K562 (cell line): ENCODE data around the gene BIN1. TPM values are rescaled to one million over a fixed set of nuclear protein-coding genes. Genes with fewer than 3 reads are reported as not detected.

Experiments
- ATAC-seq: fragments of 200-7000 bp; cut with Tn5 transposase; 3 replicates; pipeline ENCODE4 v1.9.1; 2020; ENCODE audit warnings: moderate library complexity
- BruUV-seq: library from RNA; stranded (reverse); fragments of 400-500 nt; replicated peaks from 2 replicates; lab custom pipeline; 2021; lab: Mats Ljungman, UMichigan
- CTCF ChIA-PET: fragments of 300-600 bp; formaldehyde crosslinking; extraction: SDS; loops from one replicate; lab custom pipeline; 2021; ENCODE audit warnings: low intra/inter-chr PET ratio; lab: Yijun Ruan, JAX
- POLR2A ChIA-PET: fragments of 300-600, 350-650 bp; sonication (Branson Sonifier 250); formaldehyde crosslinking; extraction: SDS; loops from one replicate; lab custom pipeline; 2021; ENCODE audit warnings: antibody characterized with exemption, inconsistent platforms; lab: Yijun Ruan, JAX
- DNase-seq, 4 experiments: peaks; one replicate each; pipeline versions ENCODE4 v3.0.0 to v3.0.0-alpha.2; 2011 to 2018; ENCODE audit warnings: low spot score in 3 of 4, mixed read lengths in 3 of 4; ENCODE audit errors: extremely low read depth in 1 of 4
- FAIRE-seq: peaks from 2 replicates; lab custom pipeline; 2011; peaks lifted over from hg19 to GRCh38; lab: Jason Lieb, UNC
- H2AFZ ChIP-seq: 2 replicates; pipeline ENCODE4 v1.6.0; 2011; ENCODE audit warnings: low read depth, low read length, control low read depth, inconsistent platforms
- H3K27ac ChIP-seq: fragments of 200-600 bp; 3 replicates; pipeline ENCODE4 v1.8.0; 2011; ENCODE audit warnings: low read depth, mild to moderate bottlenecking, control low read depth, inconsistent platforms, low read length, moderate library complexity, mixed read lengths; ENCODE audit errors: extremely low read depth
- H3K27me3 ChIP-seq, 2 experiments: fragments of 300-600 bp in 1 of 2; 2 replicates in 1 of 2; 3 replicates in 1 of 2; pipeline versions ENCODE4 v1.6.0 to v1.8.0; 2011; ENCODE audit warnings: inconsistent platforms in 2 of 2, low read length in 2 of 2, mild to moderate bottlenecking in 1 of 2, mixed read lengths in 1 of 2, moderate library complexity in 1 of 2; ENCODE audit not compliant: control insufficient read depth in 2 of 2, insufficient read depth in 2 of 2
- H3K36me3 ChIP-seq: fragments of 300-600 bp; 3 replicates; pipeline ENCODE4 v1.8.0; 2011; ENCODE audit warnings: mild to moderate bottlenecking, low read length, inconsistent platforms; ENCODE audit not compliant: control insufficient read depth, insufficient read depth
- H3K4me1 ChIP-seq, 2 experiments: fragments of 200-600 bp in 1 of 2; replicated peaks in 1 of 2; 2 replicates in 1 of 2; 3 replicates in 1 of 2; pipeline versions ENCODE4 v1.5.1 to v1.8.0; 2011; ENCODE audit warnings: inconsistent platforms in 2 of 2, low read length in 2 of 2, mild to moderate bottlenecking in 1 of 2, mixed read lengths in 1 of 2, moderate library complexity in 1 of 2; ENCODE audit not compliant: control insufficient read depth in 2 of 2, insufficient read depth in 2 of 2
- H3K4me2 ChIP-seq: 2 replicates; pipeline ENCODE4 v1.6.1; 2011; ENCODE audit warnings: low read length, control low read depth, inconsistent platforms, mixed read lengths; ENCODE audit not compliant: insufficient read depth
- H3K4me3 ChIP-seq: fragments of 200-600 bp; sonication (generic), shearing (Covaris generic); 2 replicates; pipeline ENCODE4 v1.5.1; 2016; ENCODE audit warnings: control low read depth, inconsistent platforms
- H3K79me2 ChIP-seq: fragments of 200-600 bp; 3 replicates; pipeline ENCODE4 v1.8.0; 2011; ENCODE audit warnings: low read length, inconsistent platforms; ENCODE audit not compliant: control insufficient read depth, insufficient read depth
- H3K9ac ChIP-seq, 2 experiments: 2 replicates each; pipeline versions ENCODE4 v1.6.0 to v1.6.1; 2011; ENCODE audit warnings: low read depth in 2 of 2, low read length in 2 of 2, control low read depth in 1 of 2, inconsistent platforms in 1 of 2, mild to moderate bottlenecking in 1 of 2, mixed read lengths in 1 of 2; ENCODE audit not compliant: insufficient read depth in 1 of 2
- H3K9me1 ChIP-seq: one replicate; pipeline ENCODE4 v1.6.0; 2011; ENCODE audit warnings: inconsistent platforms, mild to moderate bottlenecking, low read length, moderate library complexity; ENCODE audit not compliant: control insufficient read depth, insufficient read depth
- H3K9me3 ChIP-seq: replicated peaks from 2 replicates; pipeline ENCODE4 v1.5.1; 2011; ENCODE audit warnings: low read depth, low read length, inconsistent platforms; ENCODE audit not compliant: control insufficient read depth, insufficient read depth
- H4K20me1 ChIP-seq: replicated peaks from 2 replicates; pipeline ENCODE4 v1.6.1; 2011; ENCODE audit warnings: low read length, inconsistent platforms, mixed read lengths; ENCODE audit not compliant: control insufficient read depth, insufficient read depth
- HDAC2 ChIP-seq: fragments of 450-650 bp; IDR thresholded peaks from 2 replicates; pipeline ENCODE4 v1.6.1; 2016; ENCODE audit warnings: mild to moderate bottlenecking
- POLR2H ChIP-seq: IDR thresholded peaks from 2 replicates; pipeline ENCODE4 v1.6.1; 2016; ENCODE audit warnings: missing genetic modification characterization, low read depth, mild to moderate bottlenecking, control low read depth, missing compliant biosample characterization, moderate library complexity
- TFE3 ChIP-seq: fragments of 450-650 bp; formaldehyde crosslinking; IDR thresholded peaks from 2 replicates; pipeline ENCODE4 v1.4.0; 2020; ENCODE audit warnings: mild to moderate bottlenecking, mixed read lengths
- ZFP30 ChIP-seq: fragments of 250-450 bp; sonication (Bioruptor Pico); IDR thresholded peaks from 2 replicates; pipeline ENCODE4 v1.8.0; 2022; ENCODE audit warnings: moderate library complexity, mild to moderate bottlenecking, inconsistent platforms, borderline replicate concordance
- ZNF354B ChIP-seq: fragments of 250-450 bp; sonication (Bioruptor Pico); IDR thresholded peaks from 2 replicates; pipeline ENCODE4 v1.4.0; 2020
- WGBS: fragments of 100-300 bp; shearing (Covaris generic); methylation state at CpG from one replicate; pipeline ENCODE4 v1.1.6; 2016; ENCODE audit warnings: low coverage, mixed read lengths; ENCODE audit not compliant: insufficient coverage; ENCODE audit errors: missing lambda C conversion rate; 5-methylcytosine and 5-hydroxymethylcytosine counted together
- in situ Hi-C: fragments of 300-500 bp; cut with MboI; formaldehyde crosslinking; loops from 4 replicates; pipeline ENCODE4 v1.15.0; 2018; ENCODE audit warnings: inconsistent platforms, mixed read lengths
- intact Hi-C: fragments of 100-400 bp; cut with micrococcal nuclease; formaldehyde crosslinking; loops from 2 replicates; pipeline ENCODE4 v1.14.2; 2022
- polyA plus RNA-seq, 8 experiments: library from polyadenylated mRNA; depleted of rRNA in 4 of 8; stranded (reverse) in 5 of 8; unstranded in 3 of 8; fragments of >200 nt; fragmentation: Nextera tagmentation in 2 of 8; fragmentation: Illumina TruSeq in 1 of 8; extraction: Ambion mirVana in 2 of 8; extraction: Trizol in 1 of 8; gene quantifications; 2 replicates each; pipeline versions ENCODE4 v1.2.1 to v1.2.3, GENCODE V29; 2011 to 2014; ENCODE audit warnings: inconsistent platforms in 1 of 8, missing spikeins in 1 of 8
- total RNA-seq, 7 experiments: library from RNA; depleted of rRNA in 6 of 7; stranded (reverse); fragments of >200 nt in 6 of 7; fragmentation: Illumina TruSeq in 2 of 7; extraction: Trizol in 2 of 7; gene quantifications; 2 replicates each; pipeline versions ENCODE4 v1.2.1 to v1.2.3, GENCODE V29; 2011 to 2021; ENCODE audit warnings: low replicate concordance in 1 of 7
- TF ChIP-seq, protein P1 (sequence below): IDR thresholded peaks from 2 replicates; pipeline ENCODE4 v1.6.1; 2011; ENCODE audit warnings: borderline replicate concordance, low read depth, mild to moderate bottlenecking, moderate library complexity, low read length; ENCODE audit not compliant: insufficient read depth, poor library complexity, severe bottlenecking

The BIN1 gene
- total and polyA plus RNA-seq, 9 of the 15 experiments (the other 6 are each of a cell fraction or from before 2014, with no cell fraction given), result 0.04 to 2.8 (median 0.79) TPM; not detected in 1

- intact Hi-C loops, result no loop called here
- CTCF ChIA-PET, result no interaction called here
These were observed 1.1 kb downstream of the BIN1 start for GRCh38 chr2:127105656-127106456.

More at GRCh38 chr2:127105656-127106456, 1.1 kb downstream of the BIN1 start:
- Histone ChIP-seq H2AFZ (no peak overlapping the region), H3K79me2 (no peaks in the 10 kb centered on the region), H3K27ac (no peak overlapping the region), H3K9ac (no peak overlapping the region), H3K4me1 (peaks cover 0 to 20% of the 10 kb centered on the region in 2 experiments; a peak in 2 of 5 replicates), H3K9me3 (no peaks in the 10 kb centered on the region), H3K36me3 (no peaks in the 10 kb centered on the region), H3K4me3 (no peak overlapping the region), H3K27me3 (peaks cover 22 to 76% of the 10 kb centered on the region in 2 experiments), H3K4me2 (no peak overlapping the region), H3K9me1 (no peaks in the 10 kb centered on the region), H4K20me1 (no peaks in the 10 kb centered on the region; the same call in 1 of the 2 replicates)
- POLR2A ChIA-PET, result no interaction called here
- TF ChIP-seq, protein P1, sequence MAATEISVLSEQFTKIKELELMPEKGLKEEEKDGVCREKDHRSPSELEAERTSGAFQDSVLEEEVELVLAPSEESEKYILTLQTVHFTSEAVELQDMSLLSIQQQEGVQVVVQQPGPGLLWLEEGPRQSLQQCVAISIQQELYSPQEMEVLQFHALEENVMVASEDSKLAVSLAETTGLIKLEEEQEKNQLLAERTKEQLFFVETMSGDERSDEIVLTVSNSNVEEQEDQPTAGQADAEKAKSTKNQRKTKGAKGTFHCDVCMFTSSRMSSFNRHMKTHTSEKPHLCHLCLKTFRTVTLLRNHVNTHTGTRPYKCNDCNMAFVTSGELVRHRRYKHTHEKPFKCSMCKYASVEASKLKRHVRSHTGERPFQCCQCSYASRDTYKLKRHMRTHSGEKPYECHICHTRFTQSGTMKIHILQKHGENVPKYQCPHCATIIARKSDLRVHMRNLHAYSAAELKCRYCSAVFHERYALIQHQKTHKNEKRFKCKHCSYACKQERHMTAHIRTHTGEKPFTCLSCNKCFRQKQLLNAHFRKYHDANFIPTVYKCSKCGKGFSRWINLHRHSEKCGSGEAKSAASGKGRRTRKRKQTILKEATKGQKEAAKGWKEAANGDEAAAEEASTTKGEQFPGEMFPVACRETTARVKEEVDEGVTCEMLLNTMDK, result no peak
- TF ChIP-seq ZNF354B (CRISPR knock-in tag) (no peak), HDAC2 (no peak), ZFP30 (CRISPR knock-in tag) (no peak), TFE3 (CRISPR knock-in tag) (peak; percentile 14; the same call in 1 of the 2 replicates), POLR2H (tag) (no peak)
- BruUV-seq, result no TSS peak
- ATAC-seq, result no peak
- in situ Hi-C loops, result no loop called here
- no peak for FAIRE-seq
- WGBS, result 11% methylated on average over 35 of the region's 51 CpGs
- DNase-seq, result no peak
